HG03442 (cell line): Measurements from ENCODE around the gene JDP2.
"Not testable (repeated sequence)": the region's sequence is repeated elsewhere in the genome, so short reads cannot be mapped to it uniquely, and the experiment has no call there.

Experiments used
- ATAC-seq: cut with Tn5 transposase; IDR thresholded peaks from one replicate; pipeline ENCODE4 v1.9.1; 2021; ENCODE audit warnings: mild to moderate bottlenecking, moderate library complexity; ENCODE audit not compliant: unreplicated experiment

Gene JDP2, protein sequence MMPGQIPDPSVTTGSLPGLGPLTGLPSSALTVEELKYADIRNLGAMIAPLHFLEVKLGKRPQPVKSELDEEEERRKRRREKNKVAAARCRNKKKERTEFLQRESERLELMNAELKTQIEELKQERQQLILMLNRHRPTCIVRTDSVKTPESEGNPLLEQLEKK

DNA sequence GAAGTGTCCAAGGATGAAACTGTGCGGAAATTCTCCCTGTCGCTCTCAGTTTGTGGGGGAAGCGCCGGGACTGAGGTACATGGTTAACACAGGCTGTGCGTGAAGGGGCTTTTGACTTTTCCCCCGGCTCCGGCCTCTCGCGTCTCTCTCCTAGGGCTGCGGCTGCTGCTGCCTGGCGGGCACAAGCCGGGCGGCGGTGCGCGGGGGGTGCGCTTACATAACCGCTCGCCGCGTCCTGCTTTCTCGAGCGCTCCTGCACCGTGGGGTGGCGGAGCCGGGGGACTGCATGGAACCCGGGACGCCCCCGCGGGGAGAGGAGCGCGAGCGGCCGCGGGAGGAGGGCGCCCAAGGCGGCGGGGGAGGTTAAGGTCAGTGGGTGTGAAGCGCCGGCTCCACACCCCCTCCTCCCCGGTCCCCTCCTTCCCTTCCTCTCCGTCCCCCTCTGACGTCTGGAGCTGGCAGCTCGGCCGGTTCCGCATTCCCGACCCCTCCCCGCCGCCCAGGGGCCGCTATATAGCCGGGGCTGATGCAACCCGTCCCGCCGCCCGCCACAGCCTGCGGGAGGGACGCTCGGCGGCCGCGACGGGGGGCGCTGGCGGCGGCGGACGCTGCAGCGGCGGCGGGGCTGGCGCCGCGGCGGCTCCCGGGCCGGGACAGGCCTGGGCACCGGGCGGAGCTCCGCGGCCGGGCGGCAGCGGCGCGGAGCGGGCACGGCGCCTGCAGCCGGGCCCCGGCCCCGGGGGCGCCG lies at the start of gene JDP2:
JDP2 (plus strand) TSS at position 541 of the 748 bp plus-strand sequence. CDS start 9,899 bp downstream, outside the sequence.
- peak; percentile 38 for ATAC-seq

DNA sequence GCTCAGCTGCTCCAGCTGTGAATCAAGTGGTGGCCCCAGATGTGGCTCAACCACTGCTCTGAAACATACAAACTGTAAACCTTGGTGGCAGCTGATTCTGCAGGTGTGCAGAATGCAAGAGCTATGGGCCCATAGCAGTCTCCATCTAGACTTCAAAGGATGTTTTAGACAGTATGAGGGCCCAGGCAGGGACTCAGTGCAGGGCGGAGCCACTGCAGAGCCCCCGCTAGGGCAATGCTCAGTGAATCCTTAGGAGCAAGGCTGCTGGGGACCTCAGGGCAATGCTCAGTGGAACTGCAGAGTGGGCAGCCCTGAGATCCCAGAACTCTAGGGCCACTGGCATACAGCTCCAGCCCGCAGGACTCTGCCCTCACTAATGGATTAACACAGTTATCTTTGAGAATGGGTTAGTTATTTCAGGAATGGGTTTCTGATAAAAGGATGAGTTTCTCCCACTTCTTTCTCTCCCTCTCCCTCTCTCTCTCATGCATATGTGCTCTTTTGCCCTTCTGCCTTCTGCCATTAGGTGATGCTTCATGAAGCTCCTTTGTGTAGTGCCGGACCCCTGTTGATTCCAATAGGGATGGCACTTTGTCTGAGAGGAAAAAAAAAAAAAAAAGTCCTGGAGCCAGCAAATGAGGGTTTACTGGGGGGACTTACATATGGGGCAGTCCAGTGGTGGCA lies 48.4 kb upstream of the JDP2 start:
- no peak for ATAC-seq

DNA sequence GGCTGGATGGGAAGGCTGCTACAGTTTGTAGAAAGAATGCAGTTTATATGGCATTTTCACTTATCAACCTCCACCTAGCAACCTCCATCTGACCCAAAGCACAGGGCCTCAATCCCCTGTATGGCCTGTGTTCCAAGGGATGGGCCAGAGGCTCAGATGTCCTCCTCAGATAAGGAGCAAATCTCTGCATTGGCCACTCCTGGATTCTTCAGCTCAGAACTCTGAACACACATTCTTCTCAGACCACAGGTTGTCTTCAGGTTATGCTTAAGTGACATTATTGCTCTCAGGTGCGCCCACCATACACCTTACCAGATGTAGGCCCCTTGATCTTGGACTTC lies 47.9 kb upstream of the JDP2 start:
- no peak for ATAC-seq

DNA sequence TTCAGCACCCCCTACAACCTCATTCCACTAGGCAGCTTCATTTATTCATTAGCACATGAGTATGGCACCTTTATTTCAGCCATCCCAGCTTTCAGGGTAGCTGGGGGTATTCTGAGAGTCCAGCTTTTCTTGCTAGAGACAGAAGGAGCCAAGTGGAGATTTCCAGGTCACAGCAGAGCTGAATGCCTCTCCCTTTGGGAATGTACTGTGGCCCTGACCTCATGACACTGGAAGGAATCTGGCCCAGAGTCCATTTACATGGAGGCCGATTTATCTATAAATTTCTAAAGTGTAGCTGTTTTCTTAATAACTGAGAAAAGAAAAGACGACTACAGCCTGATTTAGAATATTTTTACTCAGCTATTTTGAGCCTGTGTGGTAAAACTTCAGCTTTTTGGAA lies 47.2 kb upstream of the JDP2 start:
- no peak for ATAC-seq

DNA sequence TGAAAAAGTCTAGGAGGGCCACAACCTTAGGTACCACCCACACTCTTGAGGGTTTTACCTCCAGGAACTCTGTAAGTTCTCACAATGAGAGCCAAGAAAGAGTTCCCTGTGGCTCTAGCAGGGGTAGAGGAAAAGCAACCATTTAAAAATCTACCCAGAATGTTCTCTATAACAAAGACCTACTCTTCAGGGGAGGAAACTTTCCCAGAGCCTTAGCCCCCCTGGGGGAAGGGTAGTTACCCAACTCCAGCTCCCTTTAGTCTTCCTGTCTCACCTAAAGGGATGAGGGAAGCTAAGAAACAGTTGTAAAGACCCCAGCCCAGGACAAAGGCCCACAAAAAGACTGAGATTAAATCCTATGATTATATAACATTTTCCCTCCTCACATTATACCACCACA lies 46.2 kb upstream of the JDP2 start:
- ATAC-seq = no peak

DNA sequence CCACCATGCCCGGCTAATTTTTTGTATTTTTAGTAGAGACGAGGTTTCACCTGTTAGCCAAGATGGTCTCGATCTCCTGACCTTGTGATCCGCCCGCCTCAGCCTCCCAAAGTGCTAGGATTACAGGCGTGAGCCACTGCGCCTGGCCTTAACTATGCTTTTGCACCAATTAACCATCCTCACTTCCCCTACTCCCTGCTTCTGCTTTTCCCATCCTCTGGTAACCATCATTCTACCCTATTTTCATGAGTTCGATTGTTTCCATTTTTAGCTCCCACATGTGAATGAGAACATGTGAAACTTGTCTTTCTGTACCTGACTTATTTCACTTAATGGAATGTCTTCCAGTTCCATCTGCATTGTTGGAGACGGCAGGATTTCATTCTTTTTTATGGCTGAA lies 44.6 kb upstream of the JDP2 start:
- not testable (repeated sequence) for ATAC-seq

DNA sequence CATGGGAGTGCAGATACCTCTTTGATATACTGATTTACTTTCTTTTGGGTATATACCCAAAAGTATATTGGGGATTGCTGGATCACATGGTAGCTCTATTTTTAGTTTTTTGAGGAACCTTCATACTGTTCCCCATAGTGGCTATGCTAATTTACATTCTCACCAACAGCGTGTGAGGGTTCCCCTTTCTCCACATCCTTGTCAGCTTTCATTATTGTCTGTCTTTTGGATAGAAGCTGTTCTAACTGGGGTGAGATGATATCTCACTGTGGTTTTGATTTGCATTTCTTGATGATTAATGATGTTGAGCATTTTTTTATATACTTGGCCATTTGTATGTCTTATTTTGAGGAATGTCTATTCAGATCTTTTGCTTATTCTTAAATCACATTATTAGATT lies 44.1 kb upstream of the JDP2 start:
- ATAC-seq = no peak

DNA sequence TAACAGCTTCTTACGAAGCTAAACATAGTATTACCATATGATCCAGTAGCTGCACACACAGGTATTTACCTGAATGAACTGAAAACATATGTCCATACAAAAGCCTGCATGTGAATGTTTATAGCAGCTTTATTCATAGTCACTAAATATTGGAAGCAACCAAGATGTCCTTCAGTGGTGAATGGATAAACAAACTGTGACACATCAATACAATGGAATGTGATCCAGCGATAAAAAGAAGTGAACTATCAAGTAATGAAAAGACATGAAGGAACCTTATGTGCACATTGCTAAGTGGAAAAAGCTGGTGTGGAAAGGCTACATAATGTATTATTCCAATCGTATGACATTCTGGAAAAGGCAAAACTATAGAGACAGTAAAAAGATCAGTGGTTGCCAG lies 38.1 kb upstream of the JDP2 start:
- no peak for ATAC-seq

DNA sequence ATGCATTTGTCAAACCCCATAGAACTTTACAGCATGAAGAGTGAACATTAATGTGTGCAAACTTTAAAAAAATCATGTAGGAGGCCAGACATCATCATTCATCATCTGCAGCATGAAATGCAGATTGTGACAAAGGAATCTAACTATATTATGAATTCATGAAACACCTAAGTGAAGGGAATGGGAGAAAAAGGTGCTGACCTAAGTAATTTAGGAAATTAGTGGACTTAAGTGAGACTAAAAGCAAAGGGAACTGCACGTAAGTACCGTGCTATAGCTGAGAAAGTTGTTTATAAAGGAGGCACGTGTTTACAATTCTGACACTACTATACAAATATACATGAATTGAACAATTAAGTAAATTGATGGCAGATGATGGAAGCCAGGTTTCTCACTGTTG lies 37.6 kb upstream of the JDP2 start:
- ATAC-seq = no peak

DNA sequence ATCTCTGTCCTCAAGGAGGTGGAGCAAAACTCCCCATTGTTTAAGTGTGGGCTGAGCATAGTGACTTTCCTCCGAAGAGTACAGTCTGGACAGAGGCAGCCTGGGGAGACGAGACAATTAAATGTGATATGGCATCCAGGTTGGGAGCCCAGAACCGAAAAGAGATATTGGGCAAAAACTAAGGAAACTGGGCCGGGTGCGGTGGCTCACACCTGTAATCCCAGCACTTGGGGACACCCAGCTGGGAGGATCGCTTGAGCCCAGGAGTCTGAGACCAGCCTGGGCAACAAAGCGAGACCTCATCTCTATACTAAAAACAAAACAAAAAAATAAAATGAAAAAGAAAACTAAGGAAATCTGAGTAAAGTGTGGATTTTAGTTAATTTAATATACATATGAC lies 35.9 kb upstream of the JDP2 start:
- ATAC-seq = no peak

DNA sequence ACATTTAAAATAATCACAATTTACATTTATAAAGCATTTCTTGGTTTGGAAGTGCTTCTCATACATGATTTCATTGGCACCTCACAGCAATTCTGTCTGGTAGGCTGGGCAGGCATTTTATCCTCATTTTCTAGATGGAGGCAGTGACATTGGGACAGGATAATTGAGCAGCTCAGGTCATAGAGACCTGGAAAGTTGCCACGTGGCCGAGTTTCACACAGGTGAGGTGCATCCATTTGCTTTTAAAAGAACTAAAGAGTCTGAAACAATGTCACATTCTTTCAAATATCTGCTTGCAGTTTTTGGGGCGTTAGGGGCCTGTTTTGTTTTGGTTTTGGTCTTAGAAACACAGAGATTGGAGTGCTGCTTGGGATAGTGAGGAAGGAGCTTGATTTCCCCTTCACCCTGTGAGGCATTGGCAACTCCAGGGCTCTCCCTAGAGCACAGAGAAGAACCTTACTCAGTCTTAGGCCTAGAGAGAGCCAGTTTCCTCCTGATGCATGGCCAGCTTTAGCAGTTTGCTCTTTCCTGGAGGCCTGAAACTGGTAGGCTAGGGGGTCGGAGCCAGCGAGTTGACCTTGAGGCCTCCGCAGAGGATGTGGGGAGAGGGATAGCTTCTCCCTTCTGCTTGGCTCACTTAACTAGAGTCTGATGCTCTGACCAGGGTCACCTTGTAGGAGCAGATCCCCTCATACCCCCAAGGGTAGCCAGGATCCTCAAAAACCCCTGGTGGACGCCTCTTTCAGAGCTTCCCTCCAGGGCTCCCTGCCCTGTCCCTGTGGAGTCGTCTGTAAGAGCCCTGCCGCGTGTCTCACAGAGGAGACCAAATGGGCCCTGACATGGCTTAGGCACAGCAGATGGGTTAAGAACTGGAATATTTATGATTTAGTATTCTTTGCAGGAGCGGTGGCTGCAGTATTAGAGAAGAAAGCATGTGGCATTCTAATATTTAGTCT lies 34.9 kb upstream of the JDP2 start:
- no peak for ATAC-seq

DNA sequence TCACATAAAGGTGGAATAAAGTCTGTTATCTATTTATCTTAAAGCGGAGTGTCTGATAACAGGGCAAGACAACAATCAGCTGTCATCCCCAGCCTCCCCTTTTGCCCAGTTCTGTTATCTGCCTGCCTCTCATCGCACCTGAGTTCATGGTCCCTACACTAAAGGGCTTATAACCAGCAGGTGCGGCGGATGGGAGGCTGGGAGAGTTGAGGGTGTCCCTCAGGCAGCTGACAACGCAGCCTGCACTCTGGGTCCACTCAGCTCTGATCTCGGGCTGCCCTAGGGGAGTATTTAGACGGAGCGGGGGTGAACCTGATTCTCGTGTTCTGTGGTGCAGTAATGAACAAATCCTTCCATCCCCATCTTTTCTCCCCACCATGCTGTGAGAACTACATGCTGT lies 34.0 kb upstream of the JDP2 start:
- no peak for ATAC-seq

DNA sequence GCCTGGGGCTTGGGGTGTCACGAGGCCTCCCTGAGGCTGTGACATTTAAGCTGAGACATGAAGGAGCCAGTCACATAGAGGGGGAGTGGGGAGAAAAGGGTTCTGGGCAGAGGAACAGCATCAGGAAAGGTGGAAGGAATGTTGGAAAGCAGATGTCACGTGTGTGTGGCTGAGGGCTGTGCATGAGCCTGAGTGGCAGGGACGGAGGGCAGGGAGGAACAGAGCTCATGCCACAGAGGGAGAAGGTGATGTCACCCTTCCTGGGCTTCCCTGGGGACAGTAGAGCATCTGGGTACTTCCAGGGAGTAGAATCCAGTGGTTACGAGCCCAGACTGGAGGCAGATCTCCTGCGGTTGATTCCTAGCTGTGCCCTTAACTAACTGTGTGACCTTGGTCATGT lies 32.0 kb upstream of the JDP2 start:
- ATAC-seq = no peak

DNA sequence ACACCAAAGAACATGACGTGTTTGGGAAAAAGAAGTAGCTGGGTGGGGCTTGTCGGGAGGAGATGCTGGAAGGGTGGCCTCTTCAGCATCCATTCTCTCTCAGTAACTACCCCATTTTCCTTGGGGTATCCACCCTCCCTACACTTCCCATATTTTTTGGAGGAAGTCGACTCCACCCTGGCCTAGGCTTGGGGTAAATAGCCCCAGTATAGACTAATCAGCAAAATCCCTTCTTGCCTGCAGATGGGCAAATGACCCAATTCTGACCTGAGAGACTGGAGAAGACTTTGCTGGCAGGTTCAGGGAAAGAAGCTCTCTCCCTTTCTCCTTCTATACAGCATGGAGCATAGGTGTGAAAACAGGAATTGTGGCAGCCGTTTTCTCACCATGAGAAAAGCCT lies 28.5 kb upstream of the JDP2 start:
- no peak for ATAC-seq

DNA sequence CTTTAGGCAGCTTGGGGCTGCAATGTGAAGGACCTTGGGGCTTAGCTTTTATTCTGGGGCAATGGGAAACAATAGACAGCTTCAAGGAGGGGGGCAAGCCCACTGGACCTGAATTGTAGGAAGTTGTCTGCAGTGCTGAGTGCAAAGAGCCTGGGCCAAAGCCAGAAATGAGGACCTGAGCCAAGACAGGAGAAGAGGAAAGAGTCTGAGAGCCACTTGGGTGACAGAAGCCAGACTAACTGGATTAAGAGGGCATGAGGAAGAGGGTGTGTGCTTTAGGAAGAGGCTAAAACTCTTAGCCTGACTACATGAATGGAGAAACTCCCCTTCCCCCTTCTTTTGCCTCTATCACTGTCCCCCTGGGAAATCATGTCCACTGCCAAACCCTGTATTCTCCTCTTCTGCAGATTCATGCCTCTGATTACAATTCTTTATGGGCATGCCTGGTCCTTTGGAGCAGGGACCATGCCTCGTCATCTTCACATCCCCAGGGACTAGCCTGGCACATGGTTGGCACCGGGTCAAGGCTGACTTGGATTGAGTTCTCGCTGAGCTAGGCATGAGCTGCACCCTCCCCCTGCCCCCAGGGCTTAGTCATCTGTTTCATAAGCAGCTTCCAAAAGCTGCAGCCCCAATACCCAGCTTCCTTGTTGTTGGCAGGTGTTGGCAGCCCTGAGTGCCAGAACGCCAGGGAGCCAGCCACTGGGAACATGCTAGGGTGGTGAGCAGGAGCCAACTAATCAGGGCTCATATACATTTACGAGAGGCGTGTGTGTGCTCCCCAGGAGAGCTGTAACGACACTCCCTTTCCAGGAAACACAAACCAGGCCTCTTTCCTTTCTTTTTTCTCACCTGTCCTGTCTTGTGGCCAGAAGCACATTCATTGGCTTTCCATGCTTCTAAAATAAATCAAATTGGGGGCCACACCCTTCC lies 27.7 kb upstream of the JDP2 start:
- ATAC-seq = no peak

DNA sequence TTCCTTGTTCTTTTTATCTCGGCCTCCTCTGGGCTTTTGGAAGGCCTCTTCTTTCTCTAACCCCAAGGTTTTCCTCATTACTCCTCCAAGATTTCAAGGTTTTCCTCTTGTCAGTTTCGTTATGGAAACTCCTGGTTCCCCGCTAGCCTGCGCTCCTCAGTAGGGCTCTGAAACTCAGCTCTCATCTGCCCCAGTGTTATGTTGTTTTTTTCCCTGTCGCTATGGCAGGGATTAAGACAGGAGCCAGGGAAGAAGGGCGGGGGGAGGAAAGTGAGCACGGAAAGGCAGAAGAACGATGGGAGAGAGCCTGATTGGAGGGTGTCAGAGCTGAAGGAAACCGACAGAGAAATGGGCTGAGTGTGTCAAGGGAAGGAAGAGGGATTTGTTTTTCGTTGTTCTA lies 26.5 kb upstream of the JDP2 start:
- ATAC-seq = no peak

DNA sequence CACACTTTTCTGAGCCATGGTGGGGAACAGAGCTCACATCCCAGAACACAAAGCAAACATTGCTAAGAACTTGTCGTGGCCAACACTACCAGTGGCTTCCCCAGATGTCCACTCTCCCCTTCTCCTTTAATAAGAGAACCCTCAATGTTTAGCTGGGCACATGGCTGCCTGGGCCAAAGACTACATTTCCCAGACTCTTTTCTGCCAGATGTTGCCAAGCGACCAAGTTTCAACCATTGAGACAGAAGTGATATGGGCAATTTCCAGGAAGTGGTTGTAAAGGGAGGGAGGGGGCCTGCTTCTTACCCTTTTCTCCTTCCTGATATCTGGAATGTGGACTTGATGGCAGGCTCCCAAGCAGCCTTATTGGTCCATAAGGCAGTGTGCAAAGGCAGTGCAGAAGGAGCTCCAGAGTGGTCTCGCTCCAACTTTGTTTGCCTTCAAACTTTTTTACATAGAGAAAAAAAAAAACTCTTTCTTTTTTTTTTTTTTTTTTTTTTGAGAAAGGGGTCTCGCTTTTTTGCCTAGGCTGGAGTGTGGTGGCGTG lies 24.9 kb upstream of the JDP2 start:
- no peak for ATAC-seq

DNA sequence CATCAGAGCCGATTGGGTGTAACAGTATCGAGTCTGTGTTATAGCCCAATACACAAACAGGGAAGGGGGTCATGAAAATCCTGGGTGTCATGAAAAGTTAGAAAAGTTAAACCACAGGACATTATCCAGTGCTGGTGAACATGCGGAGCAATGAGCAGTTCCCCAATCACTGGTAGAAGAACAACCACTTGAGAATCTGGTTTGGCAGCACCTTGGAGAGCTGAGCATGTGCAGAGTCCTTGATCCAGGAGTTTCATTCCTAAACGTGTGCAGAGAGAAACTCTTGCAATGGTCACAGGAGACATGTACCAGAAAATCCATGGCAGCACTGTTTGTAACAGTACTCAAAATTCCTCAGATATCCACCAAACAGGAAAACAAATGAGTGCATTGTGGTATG lies 23.0 kb upstream of the JDP2 start:
- ATAC-seq = no peak

DNA sequence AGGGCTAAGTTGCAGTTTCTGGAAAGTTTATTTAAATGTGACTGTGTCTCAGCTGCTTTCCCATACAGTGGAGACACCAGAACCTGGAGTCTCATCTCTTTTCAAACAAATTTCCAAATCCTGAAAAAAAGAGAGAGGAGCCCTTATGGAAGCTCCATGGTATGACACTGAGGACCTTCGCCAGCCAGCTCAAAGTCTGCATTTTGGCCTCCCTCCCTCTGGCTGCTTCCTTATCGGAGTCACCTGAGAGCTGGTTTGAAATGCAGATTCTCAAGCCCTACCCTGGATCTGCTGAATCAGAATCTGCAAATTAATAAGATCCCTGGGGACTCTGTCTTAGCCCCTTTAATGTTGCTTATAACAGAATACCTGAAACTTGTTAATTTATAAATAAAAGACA lies 21.7 kb upstream of the JDP2 start:
- no peak for ATAC-seq

DNA sequence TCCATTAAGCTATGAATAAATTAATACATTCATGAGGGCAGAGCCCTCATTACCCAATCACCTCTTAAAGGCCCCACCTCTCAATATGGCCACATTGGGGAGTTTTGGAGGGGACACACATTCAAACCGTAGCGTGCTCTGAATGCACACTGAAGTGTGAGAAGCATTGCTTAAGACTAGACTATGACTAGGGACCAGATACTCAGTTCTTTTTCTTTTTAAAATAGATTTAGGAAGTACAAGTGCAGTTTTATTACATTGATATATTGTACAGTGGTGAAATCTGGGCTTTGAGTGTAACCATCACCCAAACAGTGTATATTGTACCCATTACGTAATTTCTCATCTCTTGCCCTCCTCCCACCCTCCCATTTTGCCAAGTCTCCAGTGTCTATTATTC lies 21.0 kb upstream of the JDP2 start:
- ATAC-seq = no peak
